Heart left ventricle (tissue), 13 donors: ENCODE results near the gene ANKMY2.

ENCODE experiments used
- CTCF ChIP-seq, 12 donors: fragments of 200-600 bp; sonication (generic) in 4 of 12; IDR thresholded peaks; one replicate each; pipeline versions ENCODE4 v1.5.0 to v1.8.0; 2018 to 2022; ENCODE audit warnings: antibody characterized with exemption in 12 of 12, mild to moderate bottlenecking in 5 of 12
- POLR2A ChIP-seq, 2 donors: fragments of 450-650 bp; IDR thresholded peaks; one replicate each; pipeline ENCODE4 v1.6.1; 2017; ENCODE audit warnings: antibody characterized with exemption in 2 of 2, mild to moderate bottlenecking in 2 of 2, moderate library complexity in 2 of 2
- donor health status: ischemic (EF 13 %, LVEDD 7.1; RV severe dilation, severe dysfunction).
- donor health status: DM: no; HTN: yes; CAD: no.
- donor health status: DM: no; HTN: no; CAD: no.
- donor health status: ischemic (EF 25% LVEDD 6.9; RV normal size, moderate dysfunction).
- donor health status: ischemic (EF 25% LVEDD 5.7; RV mildly dilated, moderate dysfunction).
- donor health status: ischemic (EF 35%, LVEDD 5.7; RV mildly dilated, moderate dysfunction).
- donor health status: nonischemic (EF 11% LVEDD 7.7; RV severe dilation, severe dysfunction).
- donor health status: DM: yes; HTN: yes; CAD: no.
- donor health status: PGD.
- donor health status: ischemic (EF 29% LVEDD 5.4; RV normal size, mild dysfunction).
- donor health status: nonischemic (EF 23%, LVEDD 6.1; RV moderate dilation, normal function).

- TF ChIP-seq CTCF (IDR thresholded peaks at IDR 0.05) (no peak), POLR2A (IDR thresholded peaks at IDR 0.05) (no peak)
Measured at GRCh38 chr7:16644157-16644556, 1.4 kb downstream of the ANKMY2 start.
